Panc1 (cell line): ENCODE results near the gene HJURP.

ENCODE experiments used
- POLR2AphosphoS5 ChIP-seq: IDR thresholded peaks from 2 replicates; pipeline ENCODE4 v1.6.1; 2012; ENCODE audit warnings: mild to moderate bottlenecking, low read depth, low read length, moderate library complexity
- REST ChIP-seq, 2 experiments: IDR thresholded peaks; 2 replicates each; pipeline ENCODE4 v1.6.1; 2011 to 2012; ENCODE audit warnings: low read depth in 2 of 2, control low read depth in 1 of 2, low read length in 1 of 2, mild to moderate bottlenecking in 1 of 2, moderate library complexity in 1 of 2; ENCODE audit not compliant: insufficient read depth in 1 of 2
- TCF7L2 ChIP-seq: IDR thresholded peaks from 2 replicates; pipeline ENCODE4 v1.6.1; 2011; ENCODE audit warnings: mild to moderate bottlenecking, low read depth, low read length, inconsistent platforms
- TF ChIP-seq, protein P1 (sequence below): fragments of 450-650 bp; IDR thresholded peaks from 2 replicates; pipeline ENCODE4 v1.5.1; 2017; ENCODE audit warnings: mild to moderate bottlenecking

- TF ChIP-seq POLR2AphosphoS5: no peak
- TF ChIP-seq, protein P1, sequence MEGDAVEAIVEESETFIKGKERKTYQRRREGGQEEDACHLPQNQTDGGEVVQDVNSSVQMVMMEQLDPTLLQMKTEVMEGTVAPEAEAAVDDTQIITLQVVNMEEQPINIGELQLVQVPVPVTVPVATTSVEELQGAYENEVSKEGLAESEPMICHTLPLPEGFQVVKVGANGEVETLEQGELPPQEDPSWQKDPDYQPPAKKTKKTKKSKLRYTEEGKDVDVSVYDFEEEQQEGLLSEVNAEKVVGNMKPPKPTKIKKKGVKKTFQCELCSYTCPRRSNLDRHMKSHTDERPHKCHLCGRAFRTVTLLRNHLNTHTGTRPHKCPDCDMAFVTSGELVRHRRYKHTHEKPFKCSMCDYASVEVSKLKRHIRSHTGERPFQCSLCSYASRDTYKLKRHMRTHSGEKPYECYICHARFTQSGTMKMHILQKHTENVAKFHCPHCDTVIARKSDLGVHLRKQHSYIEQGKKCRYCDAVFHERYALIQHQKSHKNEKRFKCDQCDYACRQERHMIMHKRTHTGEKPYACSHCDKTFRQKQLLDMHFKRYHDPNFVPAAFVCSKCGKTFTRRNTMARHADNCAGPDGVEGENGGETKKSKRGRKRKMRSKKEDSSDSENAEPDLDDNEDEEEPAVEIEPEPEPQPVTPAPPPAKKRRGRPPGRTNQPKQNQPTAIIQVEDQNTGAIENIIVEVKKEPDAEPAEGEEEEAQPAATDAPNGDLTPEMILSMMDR: no peak
- no peak for TF ChIP-seq REST (IDR thresholded peaks at IDR 0.05; ENCODE audit: insufficient read depth in 1 of 2, low read depth in 2 of 2, low read length in 1 of 2)
- TF ChIP-seq TCF7L2: no peak
These were observed 52.1 kb downstream of the HJURP start for GRCh38 chr2:233802132-233802815.
